ENCODE data around the gene S100A12.
"Not testable (repeated sequence)": the region's sequence is repeated elsewhere in the genome, so short reads cannot be mapped to it uniquely, and the experiment has no call there.

Gene S100A12

DNA sequence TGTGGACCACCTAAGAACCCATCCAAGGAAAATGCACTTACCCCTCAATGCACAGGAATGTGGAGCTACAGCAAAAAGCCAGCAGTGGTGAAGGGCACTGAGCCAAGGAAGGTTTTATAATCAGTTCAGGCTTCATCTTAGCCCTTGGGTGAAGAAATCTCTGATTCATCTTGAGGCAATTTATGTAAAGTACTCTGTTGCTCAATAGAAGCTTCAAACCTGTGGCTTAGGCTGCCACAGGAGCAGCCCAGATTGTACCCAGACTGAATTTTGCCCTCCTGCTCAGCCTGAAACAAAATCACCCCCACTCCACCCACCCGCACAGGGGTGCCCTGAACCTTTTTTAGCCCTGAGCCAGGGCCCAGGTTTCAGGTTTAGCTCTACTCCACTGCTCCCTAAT lies at the start of gene S100A12:
Gene S100A12 (minus strand): TSS at position 111 of the 400 bp plus-strand sequence. CDS start 1,029 bp downstream, outside the sequence.
- DNase-seq, result no peak

DNA sequence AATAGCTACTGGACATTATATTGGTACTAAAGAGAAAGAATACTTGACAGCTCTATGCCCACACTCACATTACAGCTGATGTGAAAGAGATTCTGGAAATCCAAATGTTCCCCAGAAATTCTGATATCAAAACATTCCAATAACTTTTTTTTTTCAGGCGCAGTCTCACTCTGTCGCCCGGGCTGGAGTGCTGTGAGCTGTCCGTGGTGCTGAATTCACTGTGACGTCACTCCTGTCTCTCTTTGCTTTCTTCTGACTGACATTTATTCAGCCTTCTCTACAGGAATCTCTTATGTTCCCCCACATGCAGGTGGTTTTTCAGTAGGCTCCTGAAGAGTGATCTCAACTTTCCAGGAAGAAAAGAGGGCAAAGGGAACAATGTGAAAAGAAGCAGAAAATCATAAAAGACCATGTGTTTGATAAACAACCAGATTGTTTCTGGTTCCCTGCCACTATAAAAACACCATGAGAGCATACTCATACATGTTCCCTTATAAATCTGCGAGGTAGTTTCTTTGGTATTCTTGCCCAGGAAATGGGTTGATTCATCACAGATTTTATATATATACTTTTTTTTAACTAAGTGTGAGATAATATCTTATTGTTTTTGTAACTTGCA lies 47.1 kb upstream of the S100A12 start:
- peak in 3 of 4 experiments; percentile 9 to 49 (median 35) for DNase-seq

DNA sequence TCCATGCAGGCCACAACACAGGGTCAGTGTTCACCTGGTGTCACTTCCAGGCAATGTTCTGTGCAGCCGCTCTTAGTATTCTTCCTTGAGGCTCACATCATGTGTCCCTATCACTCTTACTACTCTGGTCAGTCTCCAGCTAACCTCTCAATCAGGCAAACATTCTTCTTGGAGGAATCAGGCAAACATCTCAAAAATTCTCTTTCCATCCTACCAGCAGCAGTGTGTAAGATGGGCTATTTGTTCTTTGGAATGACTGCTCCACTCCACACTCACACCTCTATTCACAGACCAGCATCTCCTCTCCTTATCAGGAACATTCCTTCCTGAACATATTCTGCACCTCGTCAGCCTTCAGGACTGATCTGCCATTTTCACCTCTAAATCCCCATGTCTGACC lies 44.9 kb upstream of the S100A12 start:
- DNase-seq, result no peak

DNA sequence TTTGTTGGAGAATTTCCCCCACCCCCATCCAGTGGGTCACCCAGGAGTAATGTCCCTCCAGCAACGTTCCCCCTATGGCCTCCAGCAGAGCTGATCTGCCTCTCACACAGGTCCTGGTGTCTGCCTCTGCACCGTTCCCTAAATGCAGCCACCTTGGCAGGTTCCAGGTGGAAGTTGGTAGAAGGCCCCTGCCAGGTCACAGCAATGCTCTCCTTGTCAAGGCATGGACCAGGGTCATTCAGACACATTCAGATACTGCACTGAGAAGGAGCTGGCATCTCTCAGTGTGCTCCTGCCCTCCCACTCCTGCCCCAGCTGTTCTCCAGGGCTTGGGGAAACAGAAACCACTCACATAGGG lies 44.0 kb upstream of the S100A12 start:
- not testable (repeated sequence) for DNase-seq

DNA sequence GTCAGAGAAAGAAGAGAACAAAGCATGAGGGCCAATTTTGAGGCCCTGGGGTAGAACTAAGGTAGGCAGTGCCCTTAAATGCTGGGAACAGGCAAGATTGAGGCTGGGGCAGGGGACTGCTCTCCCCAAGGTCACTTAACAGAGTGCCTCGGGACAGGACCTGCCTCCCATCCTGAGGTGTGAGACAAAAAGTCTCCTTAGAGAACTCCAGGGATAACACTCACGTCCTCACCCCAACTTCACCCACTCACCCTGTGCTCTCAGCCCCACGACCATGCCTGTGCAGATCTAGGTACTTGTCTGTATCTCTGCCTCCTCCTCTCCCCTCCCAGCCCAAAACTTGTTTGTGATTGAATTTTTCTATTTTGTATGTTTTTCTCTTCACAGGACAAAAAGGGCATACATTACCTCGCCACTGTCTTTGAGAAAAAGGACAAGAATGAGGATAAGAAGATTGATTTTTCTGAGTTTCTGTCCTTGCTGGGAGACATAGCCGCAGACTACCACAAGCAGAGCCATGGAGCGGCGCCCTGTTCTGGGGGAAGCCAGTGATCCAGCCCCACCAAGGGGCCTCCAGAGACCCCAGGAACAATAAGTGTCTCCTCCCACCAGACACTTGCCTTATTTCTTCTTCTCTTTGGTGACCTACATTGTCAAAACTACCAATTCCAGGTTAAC lies 43.5 kb upstream of the S100A12 start:
- not testable (repeated sequence) for DNase-seq

DNA sequence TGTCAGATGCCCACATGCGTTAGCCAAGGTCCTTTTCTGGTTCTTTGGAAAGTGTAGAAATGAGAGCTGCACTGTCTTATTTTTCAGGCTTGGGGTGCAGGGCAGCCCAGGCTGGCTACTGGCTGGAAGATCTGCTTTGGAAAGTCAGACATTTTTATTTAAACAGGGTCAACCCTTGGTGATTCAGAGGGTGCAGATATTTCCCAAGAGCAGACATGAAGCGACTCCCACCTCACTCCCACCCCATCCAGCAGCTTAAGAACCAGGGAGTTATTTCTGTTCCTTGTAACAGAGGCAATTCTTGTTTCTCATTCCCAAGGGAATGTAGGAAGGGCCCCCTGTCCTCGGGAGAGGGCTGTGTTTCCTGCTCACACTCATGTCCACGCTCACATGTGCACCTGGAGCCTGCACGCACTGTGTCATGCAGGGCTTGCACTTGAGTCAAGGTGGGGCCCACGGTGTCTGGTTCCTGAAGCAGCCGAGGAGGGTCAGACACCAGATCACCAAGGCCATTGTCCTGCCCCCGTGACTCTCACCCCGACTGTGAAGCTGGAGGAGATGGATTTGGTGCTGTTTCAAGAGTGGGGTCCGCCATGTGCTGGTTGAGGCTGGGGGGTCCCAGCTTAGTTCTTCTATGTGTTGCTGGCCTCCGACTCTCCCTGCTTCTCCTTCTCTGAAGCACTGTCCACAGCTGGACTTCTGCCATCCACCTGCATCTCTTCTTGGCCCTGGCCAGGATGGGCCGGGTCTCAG lies 41.9 kb upstream of the S100A12 start:
- no peak for DNase-seq

DNA sequence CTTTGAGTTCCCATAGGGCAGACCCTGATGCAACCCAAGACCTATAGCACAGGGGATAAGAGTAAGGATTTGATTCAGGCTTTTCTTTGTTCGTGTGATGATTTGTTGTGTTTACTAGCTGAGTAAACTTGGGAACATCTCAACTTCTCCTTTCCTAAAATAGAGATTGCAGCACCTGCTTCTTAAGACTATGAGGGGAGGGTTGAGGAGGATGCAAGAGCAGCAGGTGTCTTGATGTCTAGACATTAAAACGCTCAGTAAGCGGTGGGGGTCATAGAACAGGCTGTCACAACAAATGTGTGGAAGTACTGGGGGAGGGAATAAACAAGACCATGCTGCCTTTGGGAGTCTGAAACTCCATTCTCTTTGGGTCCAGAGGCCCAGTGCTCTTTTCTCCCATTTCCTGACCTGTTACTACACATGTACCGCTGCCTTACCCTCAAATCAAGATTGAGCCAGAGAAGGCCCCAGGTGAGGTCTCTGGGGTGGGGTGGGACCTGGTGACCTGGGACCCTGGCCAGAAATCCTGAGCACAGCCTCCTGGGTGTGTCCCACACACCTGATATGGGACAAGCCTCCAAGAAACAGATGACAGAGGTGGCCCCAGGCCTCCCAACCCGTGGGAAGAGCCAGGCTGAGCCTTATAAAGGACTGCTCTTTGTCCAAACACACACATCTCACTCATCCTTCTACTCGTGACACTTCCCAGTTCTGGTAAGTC lies 40.6 kb upstream of the S100A12 start, which contains the start of gene S100A7A:
Gene S100A7A (plus strand): TSS at position 671 of the 721 bp plus-strand sequence. CDS start 1,563 bp downstream, outside the sequence.
- DNase-seq, result no peak

DNA sequence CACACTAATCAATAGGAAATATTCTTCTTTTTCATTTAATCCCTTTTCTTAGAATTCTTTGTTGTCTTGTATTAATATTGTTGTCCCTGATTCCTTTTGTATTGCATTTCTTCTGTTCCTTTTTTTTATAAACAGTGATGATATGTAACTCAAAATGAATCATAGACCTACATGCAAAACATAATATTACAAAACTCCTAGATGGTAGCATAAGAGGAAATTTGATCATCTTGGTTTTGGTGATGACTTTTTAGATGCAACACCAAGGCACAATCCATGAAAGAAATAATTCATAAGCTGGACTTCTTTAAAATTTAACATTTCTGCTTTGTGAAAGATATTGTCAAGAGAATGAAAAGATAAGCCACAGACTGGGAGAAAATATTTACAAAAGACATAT lies 38.5 kb upstream of the S100A12 start:
- DNase-seq, result not testable (repeated sequence)

DNA sequence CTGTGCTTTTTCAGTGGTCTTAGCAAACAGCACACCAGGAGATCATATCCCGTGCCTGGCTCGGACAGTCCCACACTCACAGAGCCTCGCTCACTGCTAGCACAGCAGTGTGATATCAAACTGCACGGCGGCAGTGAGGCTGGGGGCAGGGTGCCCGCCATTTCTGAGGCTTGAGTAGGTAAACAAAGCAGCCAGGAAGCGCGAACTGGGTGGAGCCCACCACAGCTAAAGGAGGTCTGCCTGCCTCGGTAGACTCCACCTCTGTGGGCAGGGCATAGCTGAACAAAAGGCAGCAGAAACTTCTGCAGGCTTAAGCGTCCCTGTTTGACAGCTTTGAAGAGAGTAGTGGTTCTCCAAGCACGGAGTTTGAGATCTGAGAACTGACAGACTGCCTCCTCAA lies 31.9 kb upstream of the S100A12 start:
- DNase-seq, result not testable (repeated sequence)

DNA sequence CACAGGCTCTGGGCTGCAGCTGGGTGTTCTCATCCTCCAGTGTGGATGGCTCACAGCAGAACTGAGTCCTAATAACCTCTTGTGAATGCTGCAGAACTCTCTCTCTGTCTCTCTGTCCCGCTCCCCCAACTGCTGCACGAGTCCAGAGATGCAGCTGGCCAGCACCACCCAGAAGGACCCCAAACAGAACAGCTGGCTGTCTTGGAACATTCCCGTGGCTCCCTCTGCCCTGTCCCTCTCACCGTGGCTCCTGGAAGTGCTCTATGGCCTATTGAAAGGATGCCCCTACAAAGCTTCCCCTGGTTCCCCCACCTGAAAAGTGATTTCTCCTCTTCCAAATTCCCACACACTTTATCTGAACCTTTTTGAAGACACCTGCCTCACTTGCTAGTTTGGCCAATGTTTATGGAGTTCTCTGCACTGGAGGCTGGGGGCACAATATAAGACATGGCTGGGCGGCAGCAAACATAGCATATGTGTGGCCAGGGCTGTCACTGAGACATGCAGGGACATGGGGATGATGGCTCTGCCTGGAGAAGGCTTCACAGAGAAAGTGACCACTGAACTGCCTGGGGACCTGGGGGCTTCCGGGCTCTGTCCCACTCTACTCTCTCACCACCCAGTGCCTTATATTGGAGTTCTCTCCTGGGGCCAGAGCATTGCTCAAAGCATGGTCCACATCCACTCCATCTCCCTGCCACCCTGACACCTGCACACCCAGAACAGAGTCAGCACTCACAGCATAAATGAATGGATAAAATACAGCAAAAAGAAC lies 30.6 kb upstream of the S100A12 start:
- DNase-seq, result not testable (repeated sequence)

DNA sequence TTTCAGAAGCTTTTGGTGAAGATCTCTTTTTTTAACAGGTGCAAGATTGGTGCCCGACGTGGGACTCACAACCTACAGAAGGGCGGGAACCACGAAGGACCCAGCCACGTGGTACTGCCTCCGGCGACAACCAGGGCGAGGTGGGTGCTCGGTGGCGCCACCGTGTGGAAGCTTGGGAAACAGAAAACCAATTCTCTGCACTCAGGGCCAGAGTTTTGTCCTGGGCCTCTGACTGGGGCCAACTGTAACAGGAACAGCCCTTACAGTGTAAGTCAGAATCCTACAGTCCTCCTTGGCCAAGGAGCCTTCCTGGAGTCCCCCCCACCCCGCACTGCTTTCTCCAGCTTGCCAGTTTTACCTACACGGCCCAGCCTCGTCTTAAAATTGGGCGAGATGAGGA lies 29.3 kb upstream of the S100A12 start:
- peak in 3 of 4 experiments; percentile 7 to 28 (median 7) for DNase-seq

DNA sequence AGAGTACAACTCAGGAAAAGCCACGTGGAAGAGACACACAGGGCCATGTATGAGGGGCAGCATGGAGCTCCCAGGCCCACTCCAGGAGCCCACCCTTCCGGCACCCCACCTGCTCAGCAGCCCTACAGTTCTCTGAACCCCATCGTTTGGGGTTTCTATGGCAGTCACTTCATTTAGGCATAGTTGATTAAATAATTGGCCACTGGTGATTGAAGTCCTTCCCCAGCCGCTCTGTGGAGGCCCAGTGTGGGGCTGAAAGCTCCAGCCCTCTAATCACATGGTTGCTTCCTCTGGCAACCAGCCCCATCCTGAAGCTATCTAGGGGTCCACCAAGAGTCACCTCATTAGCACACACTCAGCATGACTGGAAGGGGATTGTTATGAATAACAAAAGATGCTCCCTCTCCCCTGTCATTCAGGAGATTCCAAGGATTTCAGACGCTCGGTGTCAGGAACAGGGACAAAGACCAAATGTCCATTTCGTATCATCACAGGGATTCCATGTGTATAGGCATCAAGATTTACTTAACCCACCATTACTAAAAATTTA lies 28.7 kb upstream of the S100A12 start:
- no peak for DNase-seq

DNA sequence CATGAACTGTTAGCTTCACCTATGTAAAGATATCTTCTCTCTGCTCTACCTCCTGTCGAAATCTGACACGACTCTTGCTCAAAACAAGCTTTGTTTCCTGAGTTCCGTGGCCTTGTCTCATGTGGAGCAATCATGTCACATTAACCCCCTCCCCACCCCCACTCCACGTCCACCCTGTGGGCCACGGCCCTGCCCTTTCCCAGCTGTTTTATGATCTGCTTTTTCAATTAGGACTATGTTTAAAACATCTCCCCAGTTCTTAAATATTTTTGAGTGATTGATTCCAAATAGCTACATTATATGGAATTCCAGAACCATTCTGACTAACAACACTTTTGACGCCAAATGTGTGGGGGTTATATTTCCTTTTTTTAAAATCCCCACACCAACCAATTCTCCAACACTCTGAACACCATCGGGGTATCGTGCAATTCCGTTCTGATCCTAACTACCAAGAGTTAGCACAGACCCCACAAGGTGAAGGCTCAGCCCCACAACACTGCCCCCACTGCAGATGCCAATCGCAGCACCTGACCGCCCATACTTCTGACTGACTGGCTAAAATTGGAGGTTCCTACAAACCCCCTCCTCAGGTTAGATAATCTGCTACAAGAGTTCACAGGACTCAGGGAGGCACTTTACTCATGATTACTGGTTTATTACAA lies 28.1 kb upstream of the S100A12 start:
- no peak for DNase-seq

DNA sequence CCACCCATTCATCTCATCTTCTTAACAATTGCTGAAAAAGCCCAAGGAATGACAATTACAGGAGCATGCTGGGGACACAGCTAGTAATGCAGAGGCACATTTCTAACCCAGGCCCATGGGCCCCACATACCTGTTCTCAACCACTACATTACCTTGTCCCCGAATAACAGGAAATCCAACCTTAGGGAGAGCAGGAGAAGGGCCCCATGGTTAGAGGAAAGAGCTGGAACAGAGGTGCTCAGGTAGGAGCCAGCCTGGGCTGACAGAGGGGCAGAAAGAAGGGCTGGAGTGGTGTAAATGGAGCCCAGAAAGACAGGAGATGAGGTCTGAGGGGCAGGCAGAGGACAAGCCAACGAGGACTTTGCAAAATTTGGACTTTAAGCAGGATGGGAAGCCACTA lies 26.8 kb upstream of the S100A12 start:
- no peak for DNase-seq

DNA sequence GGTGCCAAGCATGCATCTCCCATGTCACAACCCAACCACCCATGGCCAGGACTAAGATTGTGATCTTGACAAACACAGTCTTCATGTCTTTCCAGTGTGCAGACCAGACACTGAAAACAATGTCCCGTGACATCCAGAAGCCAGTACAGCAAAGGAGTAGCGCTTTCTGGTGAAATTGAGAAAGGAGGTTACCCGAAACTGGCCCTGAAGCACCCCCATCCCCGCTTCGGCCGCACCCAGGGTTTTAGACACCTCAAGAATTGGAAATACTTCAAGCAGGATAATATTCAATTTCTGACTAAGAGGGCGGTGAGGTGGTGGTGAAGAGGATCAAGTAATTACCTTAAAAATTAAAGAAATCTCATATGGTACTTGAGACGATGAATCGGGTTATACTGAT lies 26.0 kb upstream of the S100A12 start:
- DNase-seq, result no peak

DNA sequence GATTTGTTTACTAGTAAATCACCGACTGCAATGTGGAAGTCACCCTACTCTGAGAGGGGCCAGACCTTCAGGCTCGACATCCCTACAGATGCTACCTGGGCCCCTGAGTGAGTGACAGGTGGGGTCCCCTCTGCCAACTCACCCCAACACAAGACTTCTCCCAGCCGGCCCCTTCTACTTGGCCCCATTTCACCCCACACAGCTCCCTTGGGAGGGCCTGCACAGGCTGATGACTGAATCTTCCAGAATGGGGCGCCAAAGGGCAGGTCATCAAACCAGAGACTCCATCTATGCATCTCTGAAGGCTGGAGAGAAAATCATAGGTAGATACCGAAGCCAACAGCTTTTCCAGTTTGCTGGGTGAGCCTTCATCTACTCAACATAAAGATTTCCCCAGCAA lies 24.8 kb upstream of the S100A12 start:
- DNase-seq, result no peak

DNA sequence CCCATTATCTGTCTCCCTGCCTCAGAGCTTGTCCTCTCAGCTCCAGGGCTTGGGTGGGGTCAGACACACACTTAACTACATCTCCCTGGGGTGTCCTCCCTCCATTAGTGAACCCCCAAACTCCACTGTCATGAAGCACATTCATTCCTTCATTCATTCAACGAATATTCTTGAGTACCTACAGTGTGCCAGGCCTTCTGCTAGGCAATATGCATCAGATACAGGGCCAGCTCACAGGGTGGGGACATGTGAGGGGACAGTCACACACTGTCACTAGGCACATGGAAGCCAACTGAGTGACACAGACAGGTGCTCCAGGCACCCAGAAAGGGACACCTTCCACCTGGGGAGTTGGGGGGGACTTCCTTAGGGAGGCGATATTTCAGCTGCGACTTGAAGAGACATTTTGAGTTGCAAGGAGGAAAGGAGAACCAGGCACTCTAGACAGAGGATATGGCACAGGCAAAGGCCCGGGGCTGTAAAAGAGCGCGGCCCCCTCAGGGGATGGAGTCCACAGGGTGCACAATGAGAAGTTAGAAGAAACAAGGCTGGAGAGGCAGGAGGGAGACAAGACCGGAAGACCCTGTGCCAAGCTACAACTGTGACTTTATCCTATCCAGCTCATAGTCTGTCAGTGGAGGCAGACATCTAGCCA lies 24.1 kb upstream of the S100A12 start:
- DNase-seq, result no peak

DNA sequence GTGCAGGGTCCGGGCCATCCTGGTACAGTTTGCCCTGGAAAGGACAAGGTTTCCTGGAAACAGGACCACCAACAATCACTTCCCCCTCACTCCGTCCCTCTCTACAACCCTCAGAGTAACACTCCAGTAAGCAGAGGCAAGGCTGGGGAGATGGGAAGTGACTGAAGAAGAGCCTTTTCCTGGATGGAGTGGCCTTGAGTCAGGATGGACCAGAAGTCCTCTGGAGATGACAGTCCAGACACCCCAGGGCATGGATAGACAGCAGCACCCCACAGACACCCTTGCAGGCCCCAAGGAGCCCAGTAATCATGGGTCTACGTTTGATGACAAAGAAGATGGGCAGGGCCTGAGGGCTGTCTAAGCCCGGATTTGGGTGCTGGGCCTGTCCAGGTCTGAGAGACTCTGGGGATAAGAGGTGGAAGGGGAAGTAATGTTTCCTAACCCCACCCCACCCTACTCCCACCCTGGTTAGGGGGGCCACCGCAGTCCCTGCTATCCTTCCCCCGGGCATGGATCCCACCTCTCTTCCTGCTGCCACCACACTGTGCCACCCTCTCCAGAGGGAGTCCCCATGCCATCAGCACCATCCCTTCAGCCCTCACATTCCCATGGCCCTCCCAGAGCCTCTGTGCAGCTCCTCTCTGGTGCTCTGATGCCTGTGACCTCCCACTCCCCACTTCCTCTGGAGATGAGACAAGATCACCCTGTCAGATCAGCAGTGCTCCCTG lies 22.7 kb upstream of the S100A12 start:
- DNase-seq, result no peak

DNA sequence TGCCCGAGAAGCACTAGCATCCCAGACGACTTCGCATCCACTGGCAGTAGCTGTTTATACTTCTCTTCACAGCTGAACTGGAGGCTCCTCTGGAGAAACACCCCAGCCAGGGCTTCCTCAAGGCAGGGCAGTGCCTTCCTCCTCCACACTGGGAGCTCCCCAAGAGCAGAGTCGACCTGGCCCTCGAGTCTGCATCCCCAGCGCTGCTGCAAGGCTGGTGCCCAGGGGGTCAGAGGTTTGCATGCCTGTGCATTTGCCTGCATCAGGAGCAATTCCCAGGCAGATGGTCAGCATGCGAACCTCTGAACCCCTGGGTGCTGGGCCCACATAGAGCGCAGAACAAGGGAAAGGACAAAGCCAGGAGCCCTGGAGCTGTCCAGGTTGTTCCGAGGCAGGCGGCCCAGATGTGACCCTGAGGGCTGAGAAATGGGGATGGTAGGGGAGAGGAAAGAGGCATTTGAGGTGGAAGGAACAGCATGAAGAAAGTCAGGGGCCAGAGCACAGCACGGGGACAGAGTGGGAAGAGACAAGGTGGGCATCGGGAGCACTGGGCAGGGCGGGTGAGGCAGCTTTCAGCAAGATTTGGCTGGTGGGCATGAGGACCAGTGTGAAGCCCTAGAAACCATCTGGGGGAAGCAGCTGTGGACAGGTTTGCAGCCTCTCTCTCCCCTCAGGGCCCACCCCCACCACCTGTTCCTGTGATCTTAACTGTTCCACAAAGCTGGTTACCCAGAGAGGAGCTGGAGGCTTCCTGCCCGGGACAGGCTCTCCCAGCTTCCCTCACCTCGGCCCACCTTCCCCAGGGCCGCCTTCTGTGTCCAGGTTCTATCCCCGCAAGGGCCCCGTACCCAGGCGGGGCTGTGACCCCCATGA lies 21.9 kb upstream of the S100A12 start:
- no peak for DNase-seq

Measured in activated naive CD4-positive, alpha-beta T cell (primary cell).